ENCODE measurements around the gene LAPTM5.
"Not testable (repeated sequence)": the region's sequence is repeated elsewhere in the genome, so short reads cannot be mapped to it uniquely, and the experiment has no call there.

- not testable (repeated sequence) for TF ChIP-seq CTCF (IDR thresholded peaks at IDR 0.05); TCF7L2 (IDR thresholded peaks at IDR 0.05; ENCODE audit: low read depth, low read length); POLR2AphosphoS5 (IDR thresholded peaks at IDR 0.05; ENCODE audit: low read depth, low read length)
Measured at GRCh38 chr1:30766948-30767347, 9.4 kb upstream of the LAPTM5 start.
